ENCODE results near the gene NF1. TPM values are rescaled to one million over a fixed set of nuclear protein-coding genes. Genes with fewer than 3 reads are reported as not detected.
"Not testable (repeated sequence)": the region's sequence is repeated elsewhere in the genome, so short reads cannot be mapped to it uniquely, and the experiment has no call there.

The NF1 gene
- total RNA-seq, 4 donors from 2014 or later, result 41.7 to 69.9 (median 54.4) TPM

- TF ChIP-seq POLR2AphosphoS5 (IDR thresholded peaks at IDR 0.05) (no peak), EP300 (IDR thresholded peaks at IDR 0.05) (no peak), POLR2A (IDR thresholded peaks at IDR 0.05) (no peak)
- TF ChIP-seq, protein P1, sequence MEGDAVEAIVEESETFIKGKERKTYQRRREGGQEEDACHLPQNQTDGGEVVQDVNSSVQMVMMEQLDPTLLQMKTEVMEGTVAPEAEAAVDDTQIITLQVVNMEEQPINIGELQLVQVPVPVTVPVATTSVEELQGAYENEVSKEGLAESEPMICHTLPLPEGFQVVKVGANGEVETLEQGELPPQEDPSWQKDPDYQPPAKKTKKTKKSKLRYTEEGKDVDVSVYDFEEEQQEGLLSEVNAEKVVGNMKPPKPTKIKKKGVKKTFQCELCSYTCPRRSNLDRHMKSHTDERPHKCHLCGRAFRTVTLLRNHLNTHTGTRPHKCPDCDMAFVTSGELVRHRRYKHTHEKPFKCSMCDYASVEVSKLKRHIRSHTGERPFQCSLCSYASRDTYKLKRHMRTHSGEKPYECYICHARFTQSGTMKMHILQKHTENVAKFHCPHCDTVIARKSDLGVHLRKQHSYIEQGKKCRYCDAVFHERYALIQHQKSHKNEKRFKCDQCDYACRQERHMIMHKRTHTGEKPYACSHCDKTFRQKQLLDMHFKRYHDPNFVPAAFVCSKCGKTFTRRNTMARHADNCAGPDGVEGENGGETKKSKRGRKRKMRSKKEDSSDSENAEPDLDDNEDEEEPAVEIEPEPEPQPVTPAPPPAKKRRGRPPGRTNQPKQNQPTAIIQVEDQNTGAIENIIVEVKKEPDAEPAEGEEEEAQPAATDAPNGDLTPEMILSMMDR (IDR thresholded peaks at IDR 0.05), result no peak
- no peak for ATAC-seq
- Histone ChIP-seq H3K9me3 (no peaks in the 10 kb centered on the region), H3K36me3 (no peaks in the 10 kb centered on the region), H3K4me1 (no peaks in the 10 kb centered on the region), H3K27me3 (no peaks in the 10 kb centered on the region), H3K4me3 (no peak overlapping the region), H3K27ac (no peak overlapping the region)
- WGBS, 2 donors (ENCODE audit: low coverage in 1 of 2), result 0 to 44% methylated on average over 1 to 2 of the region's 4 CpGs
These were observed 16.5 kb upstream of the NF1 start for GRCh38 chr17:31078290-31078689.

DNA sequence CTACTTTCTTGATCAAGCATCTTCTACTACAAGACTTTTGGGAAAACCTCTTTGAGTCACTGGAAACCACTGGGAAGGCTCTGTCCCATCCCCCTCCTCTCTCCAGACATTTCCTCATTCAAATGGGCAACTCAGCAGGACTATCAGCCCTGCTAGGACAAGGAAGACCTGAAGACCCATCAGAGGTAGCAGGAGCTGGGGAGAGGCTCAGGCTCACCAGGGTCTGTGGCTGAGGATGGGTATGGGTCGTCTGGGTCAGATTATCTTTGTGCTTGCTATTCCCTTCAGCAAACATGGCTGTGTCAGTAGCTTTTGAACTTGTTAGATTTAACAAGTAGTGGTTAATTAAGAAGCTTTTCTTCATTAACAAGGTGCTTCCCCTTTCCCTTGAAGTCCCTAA lies 15.0 kb upstream of the NF1 start:
- TF ChIP-seq EP300 (IDR thresholded peaks at IDR 0.05) (no peak), POLR2AphosphoS5 (IDR thresholded peaks at IDR 0.05) (no peak), POLR2A (IDR thresholded peaks at IDR 0.05) (no peak)
- TF ChIP-seq, protein P1 (IDR thresholded peaks at IDR 0.05), result no peak
- Histone ChIP-seq H3K27me3 (no peaks in the 10 kb centered on the region), H3K9me3 (no peaks in the 10 kb centered on the region), H3K4me1 (no peaks in the 10 kb centered on the region), H3K27ac (no peak overlapping the region), H3K4me3 (no peak overlapping the region), H3K36me3 (no peaks in the 10 kb centered on the region)
- ATAC-seq, result no peak
- 14% methylated on average over 1 of the region's 1 CpG; no CpG with 5 or more reads in 1 of the 2 donors for WGBS, 2 donors (ENCODE audit: low coverage in 1 of 2)

- 55 to 70% methylated on average over 2 of the region's 2 CpGs for WGBS, 2 donors (ENCODE audit: low coverage in 1 of 2)
- Histone ChIP-seq H3K4me3 (no peak overlapping the region), H3K4me1 (no peaks in the 10 kb centered on the region), H3K27me3 (no peaks in the 10 kb centered on the region), H3K36me3 (no peaks in the 10 kb centered on the region), H3K9me3 (no peaks in the 10 kb centered on the region), H3K27ac (no peak overlapping the region)
- TF ChIP-seq EP300 (IDR thresholded peaks at IDR 0.05) (no peak), POLR2AphosphoS5 (IDR thresholded peaks at IDR 0.05) (no peak), POLR2A (IDR thresholded peaks at IDR 0.05) (no peak)
- TF ChIP-seq, protein P1 (IDR thresholded peaks at IDR 0.05), result no peak
- ATAC-seq, result no peak
These were observed 9.2 kb upstream of the NF1 start for GRCh38 chr17:31085563-31085962.

GRCh38 chr17:31089471-31089870 lies 5.3 kb upstream of the NF1 start:
- ATAC-seq, result no peak
- peaks cover 0 to 7% (median 0%) of the 10 kb centered on the region in 3 donors for H3K4me1 ChIP-seq
- no peaks in the 10 kb centered on the region for H3K36me3 ChIP-seq
- WGBS, 2 donors (ENCODE audit: low coverage in 1 of 2), result 89 to 100% methylated on average over 2 to 3 of the region's 3 CpGs
- no peaks in the 10 kb centered on the region for H3K9me3 ChIP-seq
- H3K27me3 ChIP-seq, result no peaks in the 10 kb centered on the region
- TF ChIP-seq POLR2A (IDR thresholded peaks at IDR 0.05) (no peak), POLR2AphosphoS5 (IDR thresholded peaks at IDR 0.05) (no peak), EP300 (IDR thresholded peaks at IDR 0.05) (no peak)
- TF ChIP-seq, protein P1 (IDR thresholded peaks at IDR 0.05), result no peak
- no peak overlapping the region for H3K4me3 ChIP-seq
- no peak overlapping the region for H3K27ac ChIP-seq

GRCh38 chr17:31090650-31091049 lies 4.1 kb upstream of the NF1 start:
- not testable (repeated sequence) for H3K27ac ChIP-seq, H3K4me1 ChIP-seq, ATAC-seq, H3K9me3 ChIP-seq, H3K36me3 ChIP-seq, H3K4me3 ChIP-seq, H3K27me3 ChIP-seq
- WGBS, 2 donors (ENCODE audit: low coverage in 1 of 2), result 97% methylated on average over 3 of the region's 3 CpGs; no CpG with 5 or more reads in 1 of the 2 donors

All from gastroesophageal sphincter (tissue), 4 donors.